HepG2 (cell line): Measurements from ENCODE around the gene RAB17. TPM values are rescaled to one million over a fixed set of nuclear protein-coding genes. Genes with fewer than 3 reads are reported as not detected.
A peak's percentile ranks its signal among the peaks of the same experiment; 100 is the strongest.

Experiments used
- GLI4 ChIP-seq: sonication (generic); formaldehyde crosslinking; IDR thresholded peaks from 2 replicates; pipeline ENCODE4 v1.5.1; 2020; ENCODE audit warnings: missing genetic modification reagents, mild to moderate bottlenecking, moderate library complexity, borderline replicate concordance
- SMAD1 ChIP-seq: sonication (generic); formaldehyde crosslinking; IDR thresholded peaks from 2 replicates; pipeline ENCODE4 v1.4.0; 2020; ENCODE audit warnings: missing genetic modification reagents, low read depth, mild to moderate bottlenecking, borderline replicate concordance
- TBX2 ChIP-seq: sonication (generic); formaldehyde crosslinking; IDR thresholded peaks from 2 replicates; pipeline ENCODE4 v1.5.0; 2020; ENCODE audit warnings: missing genetic modification reagents, mild to moderate bottlenecking, borderline replicate concordance
- TBX3 ChIP-seq: fragments of 450-650 bp; IDR thresholded peaks from 2 replicates; pipeline ENCODE4 v1.6.1; 2017; ENCODE audit warnings: antibody characterized with exemption, mild to moderate bottlenecking, inconsistent platforms, borderline replicate concordance
- ZFP41 ChIP-seq: sonication (generic); formaldehyde crosslinking; IDR thresholded peaks from 2 replicates; pipeline ENCODE4 v1.4.0; 2020; ENCODE audit warnings: mild to moderate bottlenecking, missing genetic modification reagents, borderline replicate concordance
- ZNF30 ChIP-seq: sonication (generic); formaldehyde crosslinking; IDR thresholded peaks from 2 replicates; pipeline ENCODE4 v1.5.0; 2020; ENCODE audit warnings: mild to moderate bottlenecking, missing genetic modification reagents
- ZNF850 ChIP-seq: sonication (generic); formaldehyde crosslinking; conservative IDR thresholded peaks from 2 replicates; pipeline ENCODE4 v1.9.0; 2021; ENCODE audit warnings: mild to moderate bottlenecking, missing genetic modification reagents
- polyA plus RNA-seq, 8 experiments: library from polyadenylated mRNA; depleted of rRNA in 3 of 8; stranded (reverse) in 7 of 8; unstranded in 1 of 8; fragments of >200 nt; fragmentation: Illumina TruSeq in 4 of 8; extraction: Trizol in 4 of 8; gene quantifications; 2 replicates each; pipeline versions ENCODE4 v1.2.1 to v1.2.3, GENCODE V29; 2011 to 2016; ENCODE audit warnings: low read depth in 4 of 8, missing spikeins in 1 of 8, mixed read lengths in 1 of 8; ENCODE audit not compliant: insufficient read depth in 1 of 8
- total RNA-seq, 5 experiments: library from RNA; depleted of rRNA; stranded (reverse); fragments of >200 nt; fragmentation: Illumina TruSeq; extraction: Trizol; gene quantifications; 2 replicates each; pipeline ENCODE4 v1.2.3, GENCODE V29; 2016; ENCODE audit warnings: low read depth in 1 of 5
- TF ChIP-seq, protein P1 (sequence below): sonication (generic); formaldehyde crosslinking; IDR thresholded peaks from 2 replicates; pipeline ENCODE4 v1.4.0; 2020; ENCODE audit warnings: missing genetic modification reagents
- TF ChIP-seq, protein P2 (sequence below): sonication (generic); formaldehyde crosslinking; IDR thresholded peaks from 2 replicates; pipeline ENCODE4 v1.8.1; 2023; ENCODE audit warnings: missing genetic modification reagents, mild to moderate bottlenecking, borderline replicate concordance
- TF ChIP-seq, protein P3 (sequence below): sonication (generic); formaldehyde crosslinking; IDR thresholded peaks from 2 replicates; pipeline ENCODE4 v1.5.1; 2020; ENCODE audit warnings: mild to moderate bottlenecking, missing genetic modification reagents
- TF ChIP-seq, protein P4 (sequence below): sonication (generic); formaldehyde crosslinking; IDR thresholded peaks from 2 replicates; pipeline ENCODE4 v1.5.0; 2020; ENCODE audit warnings: mild to moderate bottlenecking, missing genetic modification reagents
- TF ChIP-seq, protein P5 (sequence below): sonication (generic); formaldehyde crosslinking; conservative IDR thresholded peaks from 2 replicates; pipeline ENCODE4 v1.8.0; 2022; ENCODE audit warnings: mild to moderate bottlenecking, moderate library complexity, missing genetic modification reagents
- TF ChIP-seq, protein P6 (sequence below): sonication (generic); formaldehyde crosslinking; IDR thresholded peaks from 2 replicates; pipeline ENCODE4 v1.5.1; 2020; ENCODE audit warnings: mild to moderate bottlenecking, missing genetic modification reagents, moderate library complexity

RAB17 gene
- total and polyA plus RNA-seq, 2 of the 13 experiments (the other 11 are each of a cell fraction or from before 2014, with no cell fraction given), result 68.0 to 124 TPM

DNA sequence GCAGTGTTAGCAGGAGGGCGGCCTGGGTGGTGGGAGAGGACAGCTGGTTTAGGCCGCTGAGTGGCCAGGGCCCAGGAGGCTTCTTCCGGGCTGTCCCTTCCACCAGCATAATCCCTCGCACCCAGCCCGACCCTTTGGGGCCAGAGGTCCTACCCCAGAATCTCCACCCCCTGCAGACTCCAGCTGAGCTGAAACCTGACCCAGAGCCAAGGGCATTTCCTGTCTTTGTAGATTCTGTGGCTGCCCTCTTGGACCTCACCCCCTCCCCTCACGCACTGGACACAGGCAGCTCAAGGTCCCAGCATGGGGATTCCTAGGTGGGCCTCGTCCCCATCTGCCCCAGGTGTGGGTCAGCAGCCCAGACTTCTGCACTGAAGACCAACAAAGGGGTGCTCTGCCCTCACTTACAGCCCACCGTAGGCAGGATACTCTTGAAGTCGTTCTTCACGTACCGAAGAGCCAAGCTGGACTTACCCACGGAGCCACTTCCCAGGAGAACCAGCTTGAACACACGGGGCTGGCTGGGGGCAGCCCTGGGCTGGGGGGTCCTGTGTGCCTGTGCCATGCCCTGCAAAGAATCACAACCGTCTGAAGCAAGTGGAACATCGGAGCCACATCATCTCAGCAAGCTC, 4.8 kb downstream of the RAB17 start (continued):
- TF ChIP-seq, protein P1, sequence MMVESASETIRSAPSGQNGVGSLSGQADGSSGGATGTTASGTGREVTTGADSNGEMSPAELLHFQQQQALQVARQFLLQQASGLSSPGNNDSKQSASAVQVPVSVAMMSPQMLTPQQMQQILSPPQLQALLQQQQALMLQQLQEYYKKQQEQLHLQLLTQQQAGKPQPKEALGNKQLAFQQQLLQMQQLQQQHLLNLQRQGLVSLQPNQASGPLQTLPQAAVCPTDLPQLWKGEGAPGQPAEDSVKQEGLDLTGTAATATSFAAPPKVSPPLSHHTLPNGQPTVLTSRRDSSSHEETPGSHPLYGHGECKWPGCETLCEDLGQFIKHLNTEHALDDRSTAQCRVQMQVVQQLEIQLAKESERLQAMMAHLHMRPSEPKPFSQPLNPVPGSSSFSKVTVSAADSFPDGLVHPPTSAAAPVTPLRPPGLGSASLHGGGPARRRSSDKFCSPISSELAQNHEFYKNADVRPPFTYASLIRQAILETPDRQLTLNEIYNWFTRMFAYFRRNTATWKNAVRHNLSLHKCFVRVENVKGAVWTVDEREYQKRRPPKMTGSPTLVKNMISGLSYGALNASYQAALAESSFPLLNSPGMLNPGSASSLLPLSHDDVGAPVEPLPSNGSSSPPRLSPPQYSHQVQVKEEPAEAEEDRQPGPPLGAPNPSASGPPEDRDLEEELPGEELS, result peak; percentile 96
- TF ChIP-seq, protein P2, sequence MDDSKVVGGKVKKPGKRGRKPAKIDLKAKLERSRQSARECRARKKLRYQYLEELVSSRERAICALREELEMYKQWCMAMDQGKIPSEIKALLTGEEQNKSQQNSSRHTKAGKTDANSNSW (CRISPR knock-in tag), result no peak
- TF ChIP-seq, protein P3, sequence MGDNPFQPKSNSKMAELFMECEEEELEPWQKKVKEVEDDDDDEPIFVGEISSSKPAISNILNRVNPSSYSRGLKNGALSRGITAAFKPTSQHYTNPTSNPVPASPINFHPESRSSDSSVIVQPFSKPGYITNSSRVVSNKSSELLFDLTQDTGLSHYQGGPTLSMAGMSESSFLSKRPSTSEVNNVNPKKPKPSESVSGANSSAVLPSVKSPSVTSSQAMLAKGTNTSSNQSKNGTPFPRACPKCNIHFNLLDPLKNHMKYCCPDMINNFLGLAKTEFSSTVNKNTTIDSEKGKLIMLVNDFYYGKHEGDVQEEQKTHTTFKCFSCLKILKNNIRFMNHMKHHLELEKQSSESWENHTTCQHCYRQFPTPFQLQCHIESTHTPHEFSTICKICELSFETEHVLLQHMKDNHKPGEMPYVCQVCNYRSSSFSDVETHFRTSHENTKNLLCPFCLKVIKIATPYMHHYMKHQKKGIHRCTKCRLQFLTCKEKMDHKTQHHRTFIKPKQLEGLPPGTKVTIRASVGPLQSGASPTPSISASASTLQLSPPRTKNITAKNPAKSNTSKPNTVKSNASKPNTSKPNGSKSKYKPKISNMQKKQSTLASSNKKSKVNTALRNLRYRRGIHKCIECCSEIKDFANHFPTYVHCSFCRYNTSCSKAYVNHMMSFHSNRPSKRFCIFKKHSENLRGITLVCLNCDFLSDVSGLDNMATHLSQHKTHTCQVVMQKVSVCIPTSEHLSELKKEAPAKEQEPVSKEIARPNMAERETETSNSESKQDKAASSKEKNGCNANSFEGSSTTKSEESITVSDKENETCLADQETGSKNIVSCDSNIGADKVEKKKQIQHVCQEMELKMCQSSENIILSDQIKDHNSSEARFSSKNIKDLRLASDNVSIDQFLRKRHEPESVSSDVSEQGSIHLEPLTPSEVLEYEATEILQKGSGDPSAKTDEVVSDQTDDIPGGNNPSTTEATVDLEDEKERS (CRISPR knock-in tag), result peak; percentile 85; the same call in 1 of the 2 replicates
- TF ChIP-seq SMAD1 (CRISPR knock-in tag) (no peak), ZNF850 (CRISPR knock-in tag) (no peak), TBX2 (peak; percentile 98), GLI4 (CRISPR knock-in tag) (no peak), ZFP41 (peak; percentile 75; the same call in 1 of the 2 replicates), ZNF30 (CRISPR knock-in tag) (no peak), TBX3 (peak; percentile 13; the same call in 1 of the 2 replicates)
- TF ChIP-seq, protein P4, sequence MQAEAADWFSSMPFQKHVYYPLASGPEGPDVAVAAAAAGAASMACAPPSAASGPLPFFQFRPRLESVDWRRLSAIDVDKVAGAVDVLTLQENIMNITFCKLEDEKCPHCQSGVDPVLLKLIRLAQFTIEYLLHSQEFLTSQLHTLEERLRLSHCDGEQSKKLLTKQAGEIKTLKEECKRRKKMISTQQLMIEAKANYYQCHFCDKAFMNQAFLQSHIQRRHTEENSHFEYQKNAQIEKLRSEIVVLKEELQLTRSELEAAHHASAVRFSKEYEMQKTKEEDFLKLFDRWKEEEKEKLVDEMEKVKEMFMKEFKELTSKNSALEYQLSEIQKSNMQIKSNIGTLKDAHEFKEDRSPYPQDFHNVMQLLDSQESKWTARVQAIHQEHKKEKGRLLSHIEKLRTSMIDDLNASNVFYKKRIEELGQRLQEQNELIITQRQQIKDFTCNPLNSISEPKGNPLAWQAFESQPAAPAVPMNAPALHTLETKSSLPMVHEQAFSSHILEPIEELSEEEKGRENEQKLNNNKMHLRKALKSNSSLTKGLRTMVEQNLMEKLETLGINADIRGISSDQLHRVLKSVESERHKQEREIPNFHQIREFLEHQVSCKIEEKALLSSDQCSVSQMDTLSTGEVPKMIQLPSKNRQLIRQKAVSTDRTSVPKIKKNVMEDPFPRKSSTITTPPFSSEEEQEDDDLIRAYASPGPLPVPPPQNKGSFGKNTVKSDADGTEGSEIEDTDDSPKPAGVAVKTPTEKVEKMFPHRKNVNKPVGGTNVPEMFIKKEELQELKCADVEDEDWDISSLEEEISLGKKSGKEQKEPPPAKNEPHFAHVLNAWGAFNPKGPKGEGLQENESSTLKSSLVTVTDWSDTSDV (CRISPR knock-in tag), result no peak
- TF ChIP-seq, protein P5, sequence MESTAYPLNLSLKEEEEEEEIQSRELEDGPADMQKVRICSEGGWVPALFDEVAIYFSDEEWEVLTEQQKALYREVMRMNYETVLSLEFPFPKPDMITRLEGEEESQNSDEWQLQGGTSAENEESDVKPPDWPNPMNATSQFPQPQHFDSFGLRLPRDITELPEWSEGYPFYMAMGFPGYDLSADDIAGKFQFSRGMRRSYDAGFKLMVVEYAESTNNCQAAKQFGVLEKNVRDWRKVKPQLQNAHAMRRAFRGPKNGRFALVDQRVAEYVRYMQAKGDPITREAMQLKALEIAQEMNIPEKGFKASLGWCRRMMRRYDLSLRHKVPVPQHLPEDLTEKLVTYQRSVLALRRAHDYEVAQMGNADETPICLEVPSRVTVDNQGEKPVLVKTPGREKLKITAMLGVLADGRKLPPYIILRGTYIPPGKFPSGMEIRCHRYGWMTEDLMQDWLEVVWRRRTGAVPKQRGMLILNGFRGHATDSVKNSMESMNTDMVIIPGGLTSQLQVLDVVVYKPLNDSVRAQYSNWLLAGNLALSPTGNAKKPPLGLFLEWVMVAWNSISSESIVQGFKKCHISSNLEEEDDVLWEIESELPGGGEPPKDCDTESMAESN (CRISPR knock-in tag), result peak; percentile 83; the same call in 1 of the 2 replicates
- TF ChIP-seq, protein P6, sequence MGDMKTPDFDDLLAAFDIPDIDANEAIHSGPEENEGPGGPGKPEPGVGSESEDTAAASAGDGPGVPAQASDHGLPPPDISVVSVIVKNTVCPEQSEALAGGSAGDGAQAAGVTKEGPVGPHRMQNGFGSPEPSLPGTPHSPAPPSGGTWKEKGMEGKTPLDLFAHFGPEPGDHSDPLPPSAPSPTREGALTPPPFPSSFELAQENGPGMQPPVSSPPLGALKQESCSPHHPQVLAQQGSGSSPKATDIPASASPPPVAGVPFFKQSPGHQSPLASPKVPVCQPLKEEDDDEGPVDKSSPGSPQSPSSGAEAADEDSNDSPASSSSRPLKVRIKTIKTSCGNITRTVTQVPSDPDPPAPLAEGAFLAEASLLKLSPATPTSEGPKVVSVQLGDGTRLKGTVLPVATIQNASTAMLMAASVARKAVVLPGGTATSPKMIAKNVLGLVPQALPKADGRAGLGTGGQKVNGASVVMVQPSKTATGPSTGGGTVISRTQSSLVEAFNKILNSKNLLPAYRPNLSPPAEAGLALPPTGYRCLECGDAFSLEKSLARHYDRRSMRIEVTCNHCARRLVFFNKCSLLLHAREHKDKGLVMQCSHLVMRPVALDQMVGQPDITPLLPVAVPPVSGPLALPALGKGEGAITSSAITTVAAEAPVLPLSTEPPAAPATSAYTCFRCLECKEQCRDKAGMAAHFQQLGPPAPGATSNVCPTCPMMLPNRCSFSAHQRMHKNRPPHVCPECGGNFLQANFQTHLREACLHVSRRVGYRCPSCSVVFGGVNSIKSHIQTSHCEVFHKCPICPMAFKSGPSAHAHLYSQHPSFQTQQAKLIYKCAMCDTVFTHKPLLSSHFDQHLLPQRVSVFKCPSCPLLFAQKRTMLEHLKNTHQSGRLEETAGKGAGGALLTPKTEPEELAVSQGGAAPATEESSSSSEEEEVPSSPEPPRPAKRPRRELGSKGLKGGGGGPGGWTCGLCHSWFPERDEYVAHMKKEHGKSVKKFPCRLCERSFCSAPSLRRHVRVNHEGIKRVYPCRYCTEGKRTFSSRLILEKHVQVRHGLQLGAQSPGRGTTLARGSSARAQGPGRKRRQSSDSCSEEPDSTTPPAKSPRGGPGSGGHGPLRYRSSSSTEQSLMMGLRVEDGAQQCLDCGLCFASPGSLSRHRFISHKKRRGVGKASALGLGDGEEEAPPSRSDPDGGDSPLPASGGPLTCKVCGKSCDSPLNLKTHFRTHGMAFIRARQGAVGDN (CRISPR knock-in tag), result peak; percentile 98
